OCI-LY3 (cell line): Measurements from ENCODE around the gene FAM78B.

Experiments
- EZH2phosphoT487 ChIP-seq: fragments of 200-600 bp; shearing (Covaris generic); IDR thresholded peaks from 2 replicates; pipeline ENCODE4 v1.6.1; 2018; ENCODE audit warnings: antibody characterized with exemption, mixed run types, low read depth
- TF ChIP-seq, protein P1 (sequence below): fragments of 200-600, 300-600 bp; sonication (generic); IDR thresholded peaks from 2 replicates; pipeline ENCODE4 v1.5.1; 2014; ENCODE audit warnings: antibody characterized with exemption, low read length, low read depth

DNA sequence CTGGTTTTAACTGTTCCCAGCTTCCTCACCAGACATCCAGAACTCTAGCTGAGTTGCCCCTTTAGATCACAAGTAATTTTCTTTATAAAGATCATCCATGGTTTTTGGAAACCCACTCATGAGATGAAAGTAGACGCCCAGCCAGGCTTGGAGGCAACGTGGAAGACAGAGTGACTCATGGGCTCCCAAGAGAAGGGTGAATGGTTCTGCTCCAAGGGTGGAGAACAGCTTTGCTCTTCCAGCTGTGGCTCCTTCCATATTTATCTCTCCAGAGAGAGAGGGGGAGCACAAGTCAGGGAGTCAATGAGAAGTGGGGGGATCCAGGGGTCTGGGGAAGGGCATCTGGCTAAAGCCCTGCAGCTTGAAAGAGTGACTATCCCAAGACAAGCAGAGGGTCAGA lies 13.8 kb downstream of the FAM78B start:
- TF ChIP-seq, protein P1, sequence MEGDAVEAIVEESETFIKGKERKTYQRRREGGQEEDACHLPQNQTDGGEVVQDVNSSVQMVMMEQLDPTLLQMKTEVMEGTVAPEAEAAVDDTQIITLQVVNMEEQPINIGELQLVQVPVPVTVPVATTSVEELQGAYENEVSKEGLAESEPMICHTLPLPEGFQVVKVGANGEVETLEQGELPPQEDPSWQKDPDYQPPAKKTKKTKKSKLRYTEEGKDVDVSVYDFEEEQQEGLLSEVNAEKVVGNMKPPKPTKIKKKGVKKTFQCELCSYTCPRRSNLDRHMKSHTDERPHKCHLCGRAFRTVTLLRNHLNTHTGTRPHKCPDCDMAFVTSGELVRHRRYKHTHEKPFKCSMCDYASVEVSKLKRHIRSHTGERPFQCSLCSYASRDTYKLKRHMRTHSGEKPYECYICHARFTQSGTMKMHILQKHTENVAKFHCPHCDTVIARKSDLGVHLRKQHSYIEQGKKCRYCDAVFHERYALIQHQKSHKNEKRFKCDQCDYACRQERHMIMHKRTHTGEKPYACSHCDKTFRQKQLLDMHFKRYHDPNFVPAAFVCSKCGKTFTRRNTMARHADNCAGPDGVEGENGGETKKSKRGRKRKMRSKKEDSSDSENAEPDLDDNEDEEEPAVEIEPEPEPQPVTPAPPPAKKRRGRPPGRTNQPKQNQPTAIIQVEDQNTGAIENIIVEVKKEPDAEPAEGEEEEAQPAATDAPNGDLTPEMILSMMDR: no peak
- no peak for TF ChIP-seq EZH2phosphoT487
